NCI-H1048 (cell line): ENCODE results near the gene BEST1.

ENCODE experiments used
- DNase-seq: peaks from one replicate; lab custom pipeline; 2025; lab: John Stamatoyannopoulos, UW

BEST1 gene

DNA sequence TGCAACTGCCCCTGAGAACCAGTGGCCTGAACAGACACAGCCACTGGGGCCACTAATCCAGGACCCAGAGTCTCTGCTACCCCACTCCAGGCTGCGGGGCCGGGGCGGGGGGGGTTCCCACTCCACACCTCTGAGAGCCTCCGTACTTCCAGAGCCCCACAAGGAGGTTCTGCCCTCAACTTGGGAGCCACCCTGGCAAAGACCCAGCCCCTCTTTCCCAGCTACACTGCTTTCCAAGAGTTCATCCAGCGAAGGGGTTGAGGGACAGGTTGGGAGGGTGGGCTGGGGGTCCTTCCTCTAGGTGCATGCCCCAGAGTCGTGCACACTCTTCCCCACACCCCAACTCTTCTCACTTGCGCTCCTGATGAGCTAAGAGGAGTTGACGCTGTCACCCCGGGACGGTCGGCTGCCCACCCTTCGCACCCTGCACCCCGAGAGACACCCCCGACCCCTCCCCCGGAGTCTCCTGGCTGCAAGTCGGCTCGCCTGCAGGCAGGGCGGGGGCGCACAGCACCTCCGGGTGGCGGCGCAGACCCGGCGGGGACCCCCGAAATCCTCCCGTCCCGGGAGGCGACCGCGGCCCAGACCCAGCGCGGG is 33.3 kb upstream of the BEST1 start:
- no peak for DNase-seq

DNA sequence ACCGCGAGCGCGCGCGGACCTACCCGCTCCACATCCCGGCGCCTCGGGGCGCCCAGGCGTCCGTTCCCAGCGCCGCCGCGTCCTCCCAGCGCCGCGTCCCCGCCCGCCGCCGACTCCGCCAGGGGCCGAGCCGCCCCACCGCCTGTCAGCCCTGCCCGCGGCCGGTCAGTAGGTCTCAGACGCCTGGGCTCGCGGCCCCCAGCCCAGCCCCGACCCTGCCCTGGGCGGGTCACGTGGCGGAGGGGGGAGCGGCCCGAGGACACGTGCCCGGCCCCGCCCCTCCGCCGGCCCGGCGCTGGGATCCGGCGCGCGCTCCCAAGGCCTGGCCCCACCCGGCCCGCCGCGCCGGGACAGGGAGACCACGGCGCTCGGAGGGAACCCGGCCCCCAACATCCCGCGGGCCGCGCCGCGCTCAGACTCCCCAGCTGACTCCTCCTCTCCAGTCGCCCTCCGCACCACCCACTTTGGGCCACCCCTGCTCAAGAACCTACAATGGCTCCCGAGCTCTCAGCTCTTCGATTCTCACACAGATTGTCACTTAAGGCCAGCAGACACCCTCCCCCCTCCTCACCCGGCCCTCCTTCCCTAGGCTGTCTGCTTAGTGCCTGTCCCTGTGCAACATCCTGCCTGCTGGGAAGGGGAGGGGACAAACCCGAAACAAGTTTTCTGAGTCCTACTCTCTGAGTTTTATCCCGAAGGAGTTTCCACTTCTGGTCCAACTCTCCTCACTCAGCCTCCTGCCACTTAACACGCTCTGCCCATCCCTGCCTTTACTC is 32.6 kb upstream of the BEST1 start, which contains the start of gene RAB3IL1:
Gene RAB3IL1 (minus strand): TSS at position 233 of the 776 bp plus-strand sequence. CDS start 199 bp downstream, at position 34.
- DNase-seq, result no peak

DNA sequence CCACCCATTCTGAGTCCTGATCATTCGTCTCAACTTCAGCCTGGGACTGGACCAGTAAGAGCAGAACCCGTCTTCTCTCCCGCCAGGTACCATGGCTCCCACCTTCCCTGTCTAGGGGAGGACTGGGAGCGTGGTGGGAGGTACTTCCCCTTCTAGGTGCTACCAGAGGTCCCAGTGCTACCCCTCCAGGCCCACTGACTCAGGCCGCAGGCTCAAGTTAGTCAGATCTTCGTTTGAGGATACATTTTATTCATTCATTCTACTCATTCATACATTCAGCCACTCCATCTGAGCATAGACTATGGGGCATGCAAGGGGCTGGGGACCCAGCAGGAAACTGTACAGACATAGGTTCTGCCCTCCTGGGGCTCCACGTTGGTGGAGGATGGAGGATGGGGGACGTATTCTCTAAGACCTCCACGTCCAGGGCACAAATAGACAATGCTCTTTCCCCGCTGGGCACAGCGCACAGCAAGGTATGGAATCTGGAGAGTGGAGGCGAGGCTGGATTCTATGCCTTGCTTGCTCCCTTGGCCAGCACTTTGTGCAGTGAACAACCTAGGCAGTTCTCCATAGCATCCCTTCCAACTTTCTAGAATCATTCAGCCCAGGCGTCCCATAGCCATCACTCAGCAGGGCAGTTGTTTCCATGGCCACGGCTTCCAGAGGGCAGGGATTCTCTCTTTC is 31.8 kb upstream of the BEST1 start:
- no peak for DNase-seq

DNA sequence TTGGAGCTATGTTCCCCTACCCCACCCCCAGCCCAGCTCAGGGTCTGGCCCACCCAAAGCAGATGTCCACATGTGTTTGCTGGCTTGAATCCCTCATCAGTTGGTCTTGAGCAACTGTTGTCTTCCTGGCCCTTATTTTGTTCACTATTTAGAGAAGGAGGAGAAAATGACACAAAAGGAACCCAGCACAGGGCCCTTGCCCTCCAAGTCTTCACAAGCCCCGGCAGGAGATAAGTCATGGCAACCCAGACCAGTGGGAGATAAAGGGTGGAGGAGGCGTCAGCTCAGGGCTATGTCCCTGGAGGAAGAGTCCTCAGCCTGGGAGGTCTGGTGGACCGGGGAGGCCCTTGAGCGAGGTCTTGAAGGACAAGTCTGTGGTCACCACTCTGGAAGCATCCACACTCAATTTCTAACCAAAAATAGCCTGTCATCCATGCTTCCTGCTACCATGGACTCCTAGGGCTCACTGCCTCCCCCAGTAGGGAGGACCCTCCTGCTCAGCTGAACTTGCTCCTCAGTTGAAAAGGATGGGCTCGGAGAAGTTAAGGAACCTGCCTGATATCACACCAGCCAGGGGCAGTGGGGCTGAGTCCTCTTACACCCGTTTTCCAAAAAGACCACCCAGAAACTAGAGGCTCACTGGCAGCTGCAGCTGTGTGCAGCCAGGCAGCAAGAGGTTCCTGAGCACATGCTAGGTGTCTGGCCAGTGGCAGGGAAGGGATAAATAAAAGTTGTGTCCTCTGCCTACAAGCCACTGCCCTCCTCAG is 31.0 kb upstream of the BEST1 start:
- no peak for DNase-seq

DNA sequence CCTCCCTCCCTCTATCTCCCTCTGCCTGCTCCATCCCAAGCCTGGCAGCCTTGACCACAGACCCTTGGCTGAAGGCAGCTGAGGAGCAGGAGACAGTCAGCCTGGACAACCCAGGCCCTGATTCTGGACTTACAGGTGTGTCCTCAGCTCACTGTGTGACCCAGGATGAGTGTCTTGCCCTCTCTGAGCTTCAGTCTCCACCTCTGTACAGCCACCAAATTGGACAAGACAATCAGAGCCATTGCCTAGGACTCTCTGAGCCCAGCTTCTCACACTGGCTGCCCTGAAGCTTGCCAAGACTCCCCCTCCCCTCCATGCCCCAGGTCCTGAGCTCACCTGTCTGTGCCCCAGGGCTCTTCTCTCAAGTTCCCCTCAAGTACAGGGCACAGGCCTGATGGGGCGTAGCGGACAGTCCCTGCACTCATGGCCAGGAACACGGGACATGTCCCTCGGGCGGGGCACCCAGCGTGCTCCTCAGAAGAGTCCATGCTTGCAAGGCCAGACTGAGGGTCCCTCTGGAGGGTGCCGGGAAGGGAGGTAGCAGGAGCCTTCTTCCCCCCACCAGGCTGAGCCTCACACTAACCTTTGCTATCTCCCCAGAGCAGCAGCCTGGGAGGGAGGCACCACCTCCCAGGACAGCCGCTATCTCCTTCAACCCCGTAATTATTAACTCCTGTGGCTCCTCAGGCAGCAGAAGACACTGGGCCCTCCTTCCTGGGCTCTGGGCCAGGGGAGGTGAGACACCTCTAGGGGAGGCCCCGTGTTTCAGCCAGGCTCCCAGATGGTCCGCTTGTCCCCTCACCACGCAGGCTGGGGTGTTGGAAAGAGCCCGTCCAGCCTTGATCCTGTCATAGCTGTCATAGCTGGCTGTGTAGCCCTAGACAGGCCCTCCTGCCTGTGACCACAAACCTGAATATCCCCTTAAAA is 30.2 kb upstream of the BEST1 start:
- DNase-seq, result no peak

DNA sequence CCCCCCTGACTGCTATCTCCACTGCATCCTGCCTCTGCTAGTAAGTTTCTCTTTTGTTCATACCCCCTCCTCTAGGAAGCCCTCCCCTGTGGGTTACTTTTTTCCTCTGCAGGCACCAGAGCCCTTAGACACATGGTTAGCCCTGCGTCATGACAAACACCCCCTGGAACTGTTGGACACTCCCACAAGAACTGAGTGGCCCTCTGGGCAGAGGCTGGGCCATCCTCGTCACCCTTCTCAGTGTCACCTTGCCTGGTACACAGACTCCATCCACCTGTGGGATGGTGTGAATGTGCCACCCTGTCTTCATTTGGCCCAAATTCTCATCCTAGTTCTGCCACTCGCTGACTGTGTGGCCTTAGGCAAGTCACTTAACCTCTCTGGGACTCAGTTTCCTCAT is 28.7 kb upstream of the BEST1 start:
- no peak for DNase-seq

DNA sequence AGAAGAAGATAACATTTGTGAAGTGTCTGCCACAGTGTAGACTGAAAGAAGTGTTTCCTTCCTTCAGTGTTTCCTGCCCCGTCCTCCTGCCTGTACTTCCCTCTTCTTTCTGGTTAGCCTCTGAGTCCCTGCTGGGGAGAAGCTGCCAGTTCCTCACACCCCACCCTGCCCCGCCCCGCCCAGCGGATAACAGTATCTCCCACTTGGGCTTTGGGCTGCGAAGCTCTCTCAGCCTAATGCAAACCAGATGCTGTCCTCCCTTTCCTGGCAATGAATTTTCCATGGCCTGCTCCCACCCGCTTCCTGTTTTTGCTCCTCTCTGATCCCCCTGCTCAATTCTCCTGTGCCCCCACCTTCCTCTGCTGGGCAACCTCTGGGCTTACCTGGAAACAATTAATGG is 27.6 kb upstream of the BEST1 start:
- DNase-seq, result no peak

DNA sequence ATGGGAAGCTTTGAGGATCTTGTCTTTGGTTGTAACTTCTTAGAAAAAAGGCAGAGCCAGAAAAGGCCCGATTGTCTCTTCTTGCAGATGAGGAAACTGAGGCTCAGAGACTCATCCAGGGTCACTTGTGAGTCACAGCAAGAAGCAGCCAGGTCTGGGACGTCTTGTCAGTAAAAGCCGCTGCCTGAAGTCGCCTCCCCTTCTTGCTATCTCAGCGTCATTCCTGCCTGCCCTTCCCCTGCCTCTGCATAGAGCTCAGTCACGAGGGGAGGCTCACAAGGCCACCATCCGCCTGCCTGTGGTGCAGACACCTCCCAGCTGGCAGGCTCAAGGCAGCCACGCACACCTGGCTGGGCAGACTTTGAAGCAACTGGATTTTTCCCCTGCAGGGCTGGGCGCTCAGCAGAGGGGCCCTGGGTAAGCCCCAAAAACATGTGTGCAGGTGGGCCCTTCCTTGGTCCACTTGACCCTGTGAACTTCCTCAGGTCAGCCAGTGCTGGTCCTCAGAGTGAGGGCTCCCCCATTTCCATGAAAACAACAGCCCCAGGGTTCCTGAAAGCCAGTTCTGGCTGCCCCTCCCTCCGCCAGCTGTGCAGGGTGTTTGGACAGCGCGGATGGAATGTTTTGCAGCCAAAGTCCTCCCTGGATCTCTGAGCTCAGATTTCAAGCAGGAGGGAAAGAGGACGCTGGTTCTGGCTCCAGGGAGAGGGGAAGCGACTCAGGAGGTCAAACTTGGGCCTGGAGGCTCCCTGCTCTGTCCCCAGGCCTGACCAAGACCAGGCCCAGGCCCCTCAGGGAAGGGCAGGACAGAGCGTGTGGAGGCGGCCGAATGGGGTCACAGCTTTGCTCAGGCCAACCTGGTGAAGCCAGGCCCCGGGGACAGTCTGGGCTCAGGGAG is 26.7 kb upstream of the BEST1 start:
- no peak for DNase-seq

DNA sequence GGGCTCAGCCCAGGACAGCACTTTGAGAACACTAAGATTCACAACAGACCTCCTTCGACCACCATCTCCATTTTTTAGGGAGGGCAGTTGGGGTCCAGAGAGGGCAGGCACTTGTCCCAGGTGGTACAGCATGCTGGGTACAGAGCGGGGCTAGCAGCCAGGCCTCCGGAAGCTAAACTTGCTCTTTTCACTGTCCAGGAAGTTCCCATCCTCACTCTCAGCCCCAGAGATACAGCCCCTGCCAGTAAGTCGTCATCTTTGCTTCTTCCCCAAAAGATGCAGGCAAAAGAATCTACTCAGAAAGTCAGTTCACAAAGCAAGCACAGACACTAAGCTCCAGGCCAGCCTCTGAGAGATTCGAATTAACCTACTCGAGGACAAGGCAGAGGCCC is 26.1 kb upstream of the BEST1 start:
- DNase-seq, result no peak

DNA sequence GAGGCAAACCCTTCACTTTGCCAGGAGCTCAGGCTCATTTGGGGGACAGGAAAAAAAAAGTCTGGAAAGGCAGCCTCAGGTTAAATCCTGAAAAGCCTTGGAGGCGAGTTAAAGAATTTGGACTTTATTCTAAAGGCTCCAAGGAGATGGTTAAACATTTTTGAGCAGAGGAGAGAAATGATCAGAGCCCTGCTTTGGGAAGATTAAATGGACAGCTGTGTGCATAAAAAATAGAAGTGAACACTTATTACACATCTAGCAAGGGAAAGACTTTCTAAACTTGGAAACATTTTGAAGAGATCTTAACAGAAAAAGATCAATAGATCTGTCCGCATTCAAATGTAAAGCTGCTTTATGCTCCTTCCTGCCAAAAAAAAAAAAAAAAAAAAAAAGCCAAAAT is 24.4 kb upstream of the BEST1 start:
- DNase-seq, result no peak

DNA sequence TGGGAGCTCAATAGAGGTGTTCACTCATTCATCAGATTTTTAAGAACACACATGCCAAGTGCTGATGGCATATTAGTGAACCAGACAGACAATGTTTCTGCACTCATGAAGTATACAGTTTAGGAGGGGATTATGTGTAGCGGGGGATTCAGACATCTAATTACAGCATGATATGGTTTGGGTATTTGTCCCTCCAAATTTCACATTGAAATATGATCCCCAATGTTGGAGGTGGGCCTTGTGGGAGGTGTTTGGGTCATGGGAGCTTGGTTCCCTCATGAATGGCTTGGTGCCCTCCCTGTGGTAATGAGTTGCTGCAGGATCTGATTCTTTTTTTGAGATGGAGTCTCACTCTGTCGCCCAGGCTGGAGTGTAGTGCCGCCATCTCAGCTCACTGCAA is 23.9 kb upstream of the BEST1 start:
- DNase-seq, result no peak

DNA sequence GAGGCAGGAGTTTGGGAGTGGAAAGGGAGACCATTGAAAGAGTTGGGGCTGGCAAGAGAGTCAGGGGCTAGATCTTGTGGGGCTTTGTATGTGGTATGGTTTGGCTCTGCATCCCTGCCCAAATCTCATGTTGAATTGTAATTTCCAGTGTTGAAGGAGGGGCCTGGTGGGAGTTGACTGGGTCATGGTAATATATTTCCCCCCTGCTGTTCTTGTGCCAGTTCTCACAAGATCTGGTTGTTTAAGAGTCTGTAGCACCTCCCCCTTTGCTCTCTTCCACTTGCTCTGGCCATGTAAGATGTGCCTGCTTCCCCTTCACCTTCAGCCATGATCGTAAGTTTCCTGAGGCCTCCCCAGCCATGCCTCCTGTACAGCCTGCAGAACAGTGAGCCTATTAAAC is 22.6 kb upstream of the BEST1 start:
- no peak for DNase-seq

DNA sequence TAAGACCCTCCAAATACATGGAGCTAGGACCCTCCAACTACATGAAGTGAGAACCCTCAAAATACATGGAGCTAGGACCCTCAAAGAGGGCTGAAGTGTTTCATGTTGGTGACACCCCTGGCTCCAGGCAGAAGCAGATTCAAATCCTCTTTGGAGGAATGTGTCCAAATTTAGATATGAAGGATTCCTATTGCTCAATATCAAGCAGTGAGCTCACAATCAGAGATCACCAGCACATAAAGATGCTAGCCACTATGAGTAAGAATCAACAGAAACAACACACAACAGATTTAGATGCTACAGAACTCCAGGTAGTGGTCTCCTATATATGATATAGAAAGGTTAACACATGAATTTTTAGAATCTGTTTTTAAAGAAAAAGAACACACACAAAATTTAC is 21.5 kb upstream of the BEST1 start:
- DNase-seq, result no peak

DNA sequence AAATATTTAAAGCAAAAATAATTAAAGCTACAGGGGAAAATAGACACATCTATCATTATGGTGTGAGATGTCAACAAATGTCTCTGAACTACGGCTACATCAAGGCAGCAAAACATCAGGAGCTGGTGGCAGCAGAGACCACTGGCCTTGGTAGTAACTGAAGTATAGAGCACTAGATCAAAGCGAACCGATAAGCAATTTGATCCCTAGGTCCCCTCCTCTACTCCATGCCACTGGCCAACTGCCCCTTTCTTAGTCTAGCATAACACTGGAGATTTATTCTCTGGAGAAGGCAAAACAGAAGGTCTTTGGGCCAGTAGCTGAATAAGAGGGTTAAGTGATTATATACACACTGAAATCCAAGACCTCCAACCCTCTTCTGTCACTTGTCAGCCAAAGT is 19.2 kb upstream of the BEST1 start:
- DNase-seq, result no peak

DNA sequence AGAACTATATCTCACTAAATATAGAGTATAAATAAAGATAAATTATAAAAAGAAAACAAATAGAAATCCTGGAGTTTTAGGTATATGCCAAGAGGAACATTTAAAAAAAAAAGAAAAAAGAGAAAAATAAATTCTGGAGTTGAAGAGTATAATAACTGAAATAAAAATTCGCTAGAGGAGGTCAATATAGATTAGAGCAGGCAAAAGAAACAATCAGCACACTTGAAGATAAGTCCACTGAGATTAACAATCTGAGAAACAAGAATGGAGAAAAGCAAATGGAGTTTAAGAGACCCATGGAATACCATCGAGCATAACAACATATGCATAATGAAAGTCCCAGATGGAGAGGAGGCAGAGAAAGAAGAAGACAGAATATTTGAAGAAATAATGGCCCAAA is 14.3 kb upstream of the BEST1 start:
- no peak for DNase-seq

DNA sequence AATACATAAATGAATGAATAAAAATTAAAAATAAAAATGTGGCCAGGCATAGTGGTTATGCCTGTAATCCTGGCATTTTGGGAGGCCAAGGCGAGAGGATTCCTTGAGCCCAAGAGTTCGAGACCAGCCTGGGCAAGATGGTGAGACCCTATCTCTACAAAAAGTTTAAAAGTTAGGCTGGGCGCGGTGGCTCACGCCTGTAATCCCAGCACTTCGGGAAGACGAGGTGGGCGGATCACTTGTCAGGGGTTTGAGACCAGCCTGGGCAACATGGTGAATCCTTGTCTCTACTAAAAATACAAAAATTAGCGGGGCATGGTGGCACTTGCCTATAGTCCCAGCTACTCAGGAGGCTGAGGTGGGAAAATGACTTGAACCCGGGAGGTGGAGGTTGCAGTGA is 9.7 kb upstream of the BEST1 start:
- no peak for DNase-seq

DNA sequence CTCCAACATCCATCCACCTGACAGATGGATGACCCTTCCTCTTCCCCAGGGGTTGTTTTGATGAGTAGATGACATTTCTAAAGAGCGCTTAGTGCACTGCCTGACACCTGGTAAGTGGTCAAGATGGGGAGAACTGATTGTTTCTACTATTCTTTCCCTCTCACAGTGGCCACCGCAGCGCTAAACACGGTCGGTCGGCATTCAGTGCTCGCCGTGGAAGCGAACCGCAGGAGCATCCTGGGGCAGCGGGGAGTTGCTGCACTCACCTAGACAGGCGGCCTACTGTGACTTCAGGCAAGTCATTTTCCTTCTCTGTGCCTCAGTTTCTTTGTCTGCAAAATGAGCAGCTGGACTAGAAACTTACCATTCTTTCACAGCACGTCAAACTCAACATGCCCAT is 5.0 kb upstream of the BEST1 start:
- no peak for DNase-seq

DNA sequence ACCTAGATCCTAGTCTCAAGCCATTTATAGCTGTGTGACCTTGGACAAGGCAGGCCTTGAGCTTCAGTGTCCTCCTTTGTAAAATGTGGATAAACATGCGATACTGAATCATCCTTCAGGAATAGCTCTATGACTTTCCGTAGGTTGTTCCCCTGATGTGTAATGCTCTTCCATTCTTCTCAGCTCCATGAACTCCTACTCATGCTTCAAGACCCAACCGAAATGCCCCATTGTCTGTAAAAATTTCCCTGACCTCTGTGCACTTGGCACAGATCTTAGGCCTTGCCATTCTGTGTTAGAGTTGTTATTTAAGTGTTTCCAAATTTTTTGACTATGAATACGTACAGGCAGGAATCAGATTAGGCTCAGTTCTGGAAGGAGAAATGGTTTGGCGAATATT is 3.3 kb upstream of the BEST1 start:
- DNase-seq, result no peak

DNA sequence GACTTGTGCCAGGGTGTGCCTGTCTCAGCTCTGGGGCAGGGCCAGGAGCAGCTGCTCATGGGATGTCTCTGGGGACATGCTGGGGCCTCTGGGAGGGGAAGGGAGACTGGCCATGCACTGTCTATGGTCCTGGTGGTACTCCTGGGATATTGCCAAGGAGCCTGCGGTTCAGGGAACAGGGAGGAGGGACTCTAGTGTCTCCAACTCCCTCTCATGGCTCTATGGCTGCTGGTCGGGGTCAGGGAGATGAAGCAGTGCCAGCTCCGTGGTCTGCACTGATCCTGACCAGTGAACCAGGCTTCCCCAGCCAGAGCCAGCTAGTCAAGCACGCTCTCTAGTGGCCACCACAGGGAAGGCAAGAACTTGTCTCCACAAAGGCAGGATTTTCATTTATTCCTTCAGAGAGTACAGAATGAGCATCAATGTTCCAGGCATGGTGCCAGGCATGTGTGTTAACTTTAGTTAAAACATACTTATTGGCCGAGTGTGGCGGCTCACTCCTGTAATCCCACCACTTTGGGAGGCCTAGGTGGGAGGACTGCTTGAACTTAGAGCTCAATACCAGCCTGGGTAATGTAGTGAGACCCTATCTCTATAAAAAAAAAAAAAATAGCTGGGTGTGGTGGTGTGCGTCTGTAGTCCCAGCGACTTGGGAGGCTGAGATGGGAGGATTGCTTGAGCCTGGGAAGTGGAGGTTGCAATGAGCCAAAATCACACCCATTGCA is 2.5 kb upstream of the BEST1 start:
- peak; percentile 27 for DNase-seq

DNA sequence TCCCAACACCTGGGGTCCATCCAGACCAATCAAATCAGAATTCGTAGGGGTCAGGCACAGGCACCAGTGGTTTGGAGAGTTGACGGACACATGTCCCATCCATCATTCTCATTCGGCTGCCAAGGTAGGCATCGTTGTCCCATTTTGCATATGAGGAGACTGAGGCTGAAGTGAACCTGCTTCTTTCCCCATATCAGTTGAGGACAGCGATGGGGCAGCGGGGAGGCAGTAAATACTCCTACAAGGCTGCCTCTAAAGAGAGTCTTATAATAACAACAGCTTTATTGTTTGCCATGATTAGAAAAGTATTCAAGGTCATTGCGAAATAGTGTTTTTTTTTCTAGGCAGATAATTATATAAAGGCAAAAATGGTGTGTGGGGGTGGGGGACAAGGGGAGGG is 1.6 kb upstream of the BEST1 start:
- DNase-seq, result no peak
